Ishikawa (cell line): ENCODE measurements around the gene ERG.

Experiments used
- CEBPB ChIP-seq: IDR thresholded peaks from 2 replicates; pipeline ENCODE4 v1.6.1; 2012
- CREB1 ChIP-seq: IDR thresholded peaks from 2 replicates; pipeline ENCODE4 v1.6.1; 2012; ENCODE audit warnings: low read depth
- EGR1 ChIP-seq: IDR thresholded peaks from 2 replicates; pipeline ENCODE4 v1.6.1; 2012
- EP300 ChIP-seq: IDR thresholded peaks from 2 replicates; pipeline ENCODE4 v1.6.1; 2012; ENCODE audit warnings: borderline replicate concordance
- FOXM1 ChIP-seq: IDR thresholded peaks from 2 replicates; pipeline ENCODE4 v1.6.1; 2012; ENCODE audit warnings: low read depth, borderline replicate concordance
- MAX ChIP-seq: IDR thresholded peaks from 2 replicates; pipeline ENCODE4 v1.6.1; 2012
- NFIC ChIP-seq: IDR thresholded peaks from 2 replicates; pipeline ENCODE4 v1.6.1; 2012
- RAD21 ChIP-seq: IDR thresholded peaks from 2 replicates; pipeline ENCODE4 v1.6.1; 2012; ENCODE audit warnings: low read depth
- TAF1 ChIP-seq: IDR thresholded peaks from 2 replicates; pipeline ENCODE4 v1.6.1; 2012; ENCODE audit warnings: low read depth, mild to moderate bottlenecking
- TCF12 ChIP-seq: IDR thresholded peaks from 2 replicates; pipeline ENCODE4 v1.6.1; 2012; ENCODE audit warnings: low read depth
- TEAD4 ChIP-seq: IDR thresholded peaks from 2 replicates; pipeline ENCODE4 v1.6.1; 2012
- USF1 ChIP-seq: IDR thresholded peaks from 2 replicates; pipeline ENCODE4 v1.6.1; 2012
- YY1 ChIP-seq: IDR thresholded peaks from 2 replicates; pipeline ENCODE4 v1.6.1; 2012; ENCODE audit warnings: low read depth
- ZBTB7A ChIP-seq: IDR thresholded peaks from 2 replicates; pipeline ENCODE4 v1.6.1; 2012; ENCODE audit warnings: low read depth
- TF ChIP-seq, protein P1 (sequence below): IDR thresholded peaks from 2 replicates; pipeline ENCODE4 v1.6.1; 2012; ENCODE audit warnings: low read depth, mild to moderate bottlenecking

ERG gene

GRCh38 chr21:38503583-38503982 is 5.3 kb upstream of the ERG start:
- no peak for TF ChIP-seq MAX
- TF ChIP-seq RAD21, result no peak
- no peak for TF ChIP-seq EGR1
- TF ChIP-seq YY1, result no peak
- TF ChIP-seq TCF12, result no peak
- TF ChIP-seq TEAD4, result no peak
- TF ChIP-seq ZBTB7A, result no peak
- TF ChIP-seq CREB1, result no peak
- TF ChIP-seq USF1, result no peak

DNA sequence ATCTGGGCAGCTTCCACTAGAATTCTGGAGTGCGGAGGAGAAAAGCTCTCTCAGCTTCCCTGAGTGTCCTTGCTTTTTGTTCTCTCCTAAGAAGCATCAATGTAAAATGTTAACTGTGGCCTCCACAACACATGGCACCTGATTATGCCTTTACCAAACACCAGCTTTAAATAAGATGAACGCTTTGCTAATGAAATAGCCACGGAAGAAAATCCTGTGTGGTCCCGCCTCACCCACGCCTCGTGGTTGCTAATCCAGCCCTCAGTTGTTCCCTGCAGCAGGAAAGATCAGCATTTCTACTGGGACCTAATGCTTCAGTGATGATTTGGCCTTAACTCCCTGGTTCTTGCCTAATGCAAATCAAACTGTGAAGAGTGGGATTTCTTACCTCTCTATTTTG is 1.8 kb upstream of the ERG start:
- TF ChIP-seq ZBTB7A, result no peak
- no peak for TF ChIP-seq TEAD4
- no peak for TF ChIP-seq USF1
- no peak for TF ChIP-seq EGR1
- TF ChIP-seq TCF12, result no peak
- TF ChIP-seq EP300, result no peak
- no peak for TF ChIP-seq MAX

- no peak for TF ChIP-seq TCF12
These were observed 1.0 kb upstream of the ERG start for GRCh38 chr21:38499296-38499695.

GRCh38 chr21:38496224-38496623 is 2.1 kb downstream of the ERG start:
- TF ChIP-seq YY1 (no peak), CREB1 (no peak), CEBPB (no peak), NFIC (no peak), FOXM1 (no peak), EGR1 (no peak), TEAD4 (no peak), TAF1 (no peak), RAD21 (no peak), ZBTB7A (no peak), TCF12 (no peak), EP300 (no peak), MAX (no peak), USF1 (no peak)
- TF ChIP-seq, protein P1, sequence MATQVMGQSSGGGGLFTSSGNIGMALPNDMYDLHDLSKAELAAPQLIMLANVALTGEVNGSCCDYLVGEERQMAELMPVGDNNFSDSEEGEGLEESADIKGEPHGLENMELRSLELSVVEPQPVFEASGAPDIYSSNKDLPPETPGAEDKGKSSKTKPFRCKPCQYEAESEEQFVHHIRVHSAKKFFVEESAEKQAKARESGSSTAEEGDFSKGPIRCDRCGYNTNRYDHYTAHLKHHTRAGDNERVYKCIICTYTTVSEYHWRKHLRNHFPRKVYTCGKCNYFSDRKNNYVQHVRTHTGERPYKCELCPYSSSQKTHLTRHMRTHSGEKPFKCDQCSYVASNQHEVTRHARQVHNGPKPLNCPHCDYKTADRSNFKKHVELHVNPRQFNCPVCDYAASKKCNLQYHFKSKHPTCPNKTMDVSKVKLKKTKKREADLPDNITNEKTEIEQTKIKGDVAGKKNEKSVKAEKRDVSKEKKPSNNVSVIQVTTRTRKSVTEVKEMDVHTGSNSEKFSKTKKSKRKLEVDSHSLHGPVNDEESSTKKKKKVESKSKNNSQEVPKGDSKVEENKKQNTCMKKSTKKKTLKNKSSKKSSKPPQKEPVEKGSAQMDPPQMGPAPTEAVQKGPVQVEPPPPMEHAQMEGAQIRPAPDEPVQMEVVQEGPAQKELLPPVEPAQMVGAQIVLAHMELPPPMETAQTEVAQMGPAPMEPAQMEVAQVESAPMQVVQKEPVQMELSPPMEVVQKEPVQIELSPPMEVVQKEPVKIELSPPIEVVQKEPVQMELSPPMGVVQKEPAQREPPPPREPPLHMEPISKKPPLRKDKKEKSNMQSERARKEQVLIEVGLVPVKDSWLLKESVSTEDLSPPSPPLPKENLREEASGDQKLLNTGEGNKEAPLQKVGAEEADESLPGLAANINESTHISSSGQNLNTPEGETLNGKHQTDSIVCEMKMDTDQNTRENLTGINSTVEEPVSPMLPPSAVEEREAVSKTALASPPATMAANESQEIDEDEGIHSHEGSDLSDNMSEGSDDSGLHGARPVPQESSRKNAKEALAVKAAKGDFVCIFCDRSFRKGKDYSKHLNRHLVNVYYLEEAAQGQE, result no peak

DNA sequence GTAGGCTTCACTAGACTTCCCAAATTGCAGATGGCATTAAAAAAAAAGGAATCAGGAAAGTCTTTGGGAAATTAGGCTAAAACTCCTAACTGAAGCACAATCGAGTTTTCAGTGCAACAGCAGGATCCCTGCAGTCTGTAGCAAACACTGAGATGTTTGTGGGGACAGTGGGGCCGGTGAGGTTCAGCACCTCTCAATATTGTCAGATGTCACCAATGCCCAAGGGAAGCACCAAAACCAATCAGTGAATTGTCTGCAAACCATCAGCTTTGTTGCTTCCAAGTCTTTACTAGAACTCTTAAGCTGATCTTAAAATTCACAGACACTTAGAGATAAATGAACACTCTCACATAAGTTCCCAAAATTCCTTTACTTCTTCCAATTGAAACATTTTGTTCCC is 2.6 kb downstream of the ERG start:
- TF ChIP-seq, protein P1, result no peak
- TF ChIP-seq CREB1 (no peak), USF1 (no peak), NFIC (no peak), EP300 (no peak), TCF12 (no peak), CEBPB (no peak), ZBTB7A (no peak), RAD21 (no peak), YY1 (no peak), EGR1 (no peak)

DNA sequence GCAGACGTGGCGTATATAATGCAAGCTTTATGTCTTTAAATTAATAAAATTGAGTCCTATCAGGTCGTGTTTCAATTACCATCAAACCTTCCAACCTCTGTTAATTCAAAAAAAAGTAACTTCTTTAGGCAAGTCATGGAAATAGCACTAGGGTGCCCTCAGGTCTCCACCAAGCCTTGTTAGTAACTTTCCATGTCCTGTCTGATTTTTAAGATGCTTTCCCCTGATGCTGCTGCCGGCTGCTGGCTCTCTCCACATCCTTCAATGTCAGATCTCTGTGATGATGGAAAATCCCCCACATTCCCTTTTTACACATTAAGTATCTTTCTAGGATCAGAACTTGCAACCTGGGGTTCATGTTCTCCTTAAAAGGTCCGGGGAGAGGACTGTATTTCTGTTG is 3.0 kb downstream of the ERG start:
- TF ChIP-seq FOXM1 (no peak), YY1 (no peak), TEAD4 (no peak), ZBTB7A (no peak), EP300 (no peak), TCF12 (no peak), TAF1 (no peak), RAD21 (no peak), EGR1 (no peak), MAX (no peak), NFIC (no peak), USF1 (no peak), CREB1 (no peak), CEBPB (no peak)
- TF ChIP-seq, protein P1, result no peak
